ENCODE measurements around the gene HRC.
"Not testable (repeated sequence)": the region's sequence is repeated elsewhere in the genome, so short reads cannot be mapped to it uniquely, and the experiment has no call there.

Gene HRC

DNA sequence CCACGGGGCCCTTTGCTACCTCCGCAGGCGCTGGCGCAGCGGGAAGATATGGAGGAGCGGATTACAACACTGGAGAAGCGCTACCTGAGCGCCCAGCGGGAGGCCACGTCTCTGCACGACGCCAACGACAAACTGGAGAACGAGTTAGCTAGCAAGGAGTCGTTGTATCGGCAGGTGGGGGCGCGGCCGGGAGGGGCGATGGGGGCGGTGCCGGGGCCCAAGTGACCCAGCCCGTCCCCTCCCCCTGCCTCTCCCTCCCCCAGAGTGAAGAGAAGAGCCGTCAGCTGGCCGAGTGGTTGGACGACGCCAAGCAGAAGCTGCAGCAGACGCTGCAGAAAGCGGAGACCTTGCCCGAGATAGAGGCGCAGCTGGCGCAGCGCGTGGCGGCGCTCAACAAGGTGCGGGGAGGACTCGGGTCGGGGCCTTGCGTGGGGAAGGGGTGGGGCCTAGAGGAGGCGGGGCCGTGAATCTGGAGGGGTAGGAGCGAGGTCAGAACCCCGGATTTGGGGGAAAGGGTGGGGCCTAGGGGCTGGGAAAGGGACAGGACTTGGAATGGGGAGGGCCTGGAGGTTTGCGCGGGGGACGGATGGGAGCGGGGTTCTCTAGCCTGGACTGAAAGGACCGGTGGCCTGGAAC lies 22.1 kb downstream of the HRC start:
- no peak for DNase-seq

DNA sequence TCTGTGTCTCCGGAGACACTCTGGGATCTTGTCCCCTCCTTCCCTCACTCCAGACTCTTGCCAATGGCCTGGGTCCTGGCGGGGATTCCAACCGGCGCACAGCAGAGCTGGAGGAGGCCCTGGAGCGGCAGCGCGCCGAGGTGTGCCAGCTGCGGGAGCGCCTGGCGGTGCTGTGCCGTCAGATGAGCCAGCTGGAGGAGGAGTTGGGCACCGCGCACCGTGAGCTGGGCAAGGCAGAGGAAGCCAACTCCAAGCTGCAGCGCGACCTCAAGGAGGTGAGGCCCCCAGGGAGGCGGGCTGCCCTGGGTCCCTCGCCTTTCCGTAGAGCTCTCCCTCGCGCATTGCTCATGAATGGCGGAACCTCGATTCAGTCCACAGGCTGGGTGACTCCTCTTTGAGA lies 24.9 kb downstream of the HRC start:
- DNase-seq = no peak

DNA sequence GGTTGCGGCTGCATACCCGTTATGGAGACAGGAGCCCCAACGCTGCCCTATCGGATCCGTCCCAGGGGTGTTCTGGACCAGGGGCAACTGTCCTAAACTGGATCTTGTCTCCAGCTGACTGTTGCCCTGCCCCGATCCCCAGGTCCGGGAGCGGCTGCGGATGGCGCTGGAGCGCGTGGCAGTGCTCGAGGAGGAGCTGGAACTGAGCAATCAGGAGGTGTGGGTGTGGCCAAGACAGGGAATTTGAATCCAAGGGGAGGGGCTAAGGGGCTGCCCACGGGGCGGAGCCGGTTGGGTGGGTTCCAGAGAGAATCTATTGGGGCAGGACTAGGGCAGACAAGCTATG lies 26.0 kb downstream of the HRC start:
- no peak for DNase-seq

DNA sequence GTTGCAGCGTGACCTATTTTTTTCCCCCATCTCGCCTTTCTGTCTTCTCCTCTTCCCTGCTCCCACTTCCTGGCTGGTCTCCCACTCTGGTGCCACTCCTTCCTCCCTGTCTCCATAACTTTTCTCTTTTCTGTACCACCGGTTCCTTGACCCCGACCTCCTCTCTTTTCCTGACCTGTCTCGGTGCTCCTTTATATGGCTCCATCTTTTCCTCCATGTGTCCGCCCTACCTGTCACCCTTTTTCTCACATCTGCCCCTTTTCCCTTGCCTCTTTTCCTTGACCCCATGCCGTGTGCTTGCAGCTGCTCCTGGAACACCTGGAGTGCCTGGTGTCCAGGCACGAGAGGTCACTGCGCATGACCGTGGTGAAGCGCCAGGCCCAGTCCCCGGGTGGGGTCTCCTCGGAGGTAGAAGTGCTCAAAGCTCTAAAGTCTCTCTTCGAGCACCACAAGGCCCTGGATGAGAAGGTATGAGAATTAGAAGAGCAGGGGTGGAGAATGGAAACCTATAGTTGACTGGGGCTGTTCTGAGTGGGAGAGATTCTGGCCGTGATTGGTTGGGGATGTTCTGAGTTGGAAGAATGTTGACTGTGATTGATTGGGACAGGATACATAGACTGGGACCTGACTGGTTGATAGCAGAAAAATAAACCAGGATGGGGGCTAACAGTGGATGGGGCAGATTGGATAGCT lies 26.5 kb downstream of the HRC start:
- DNase-seq = no peak

DNA sequence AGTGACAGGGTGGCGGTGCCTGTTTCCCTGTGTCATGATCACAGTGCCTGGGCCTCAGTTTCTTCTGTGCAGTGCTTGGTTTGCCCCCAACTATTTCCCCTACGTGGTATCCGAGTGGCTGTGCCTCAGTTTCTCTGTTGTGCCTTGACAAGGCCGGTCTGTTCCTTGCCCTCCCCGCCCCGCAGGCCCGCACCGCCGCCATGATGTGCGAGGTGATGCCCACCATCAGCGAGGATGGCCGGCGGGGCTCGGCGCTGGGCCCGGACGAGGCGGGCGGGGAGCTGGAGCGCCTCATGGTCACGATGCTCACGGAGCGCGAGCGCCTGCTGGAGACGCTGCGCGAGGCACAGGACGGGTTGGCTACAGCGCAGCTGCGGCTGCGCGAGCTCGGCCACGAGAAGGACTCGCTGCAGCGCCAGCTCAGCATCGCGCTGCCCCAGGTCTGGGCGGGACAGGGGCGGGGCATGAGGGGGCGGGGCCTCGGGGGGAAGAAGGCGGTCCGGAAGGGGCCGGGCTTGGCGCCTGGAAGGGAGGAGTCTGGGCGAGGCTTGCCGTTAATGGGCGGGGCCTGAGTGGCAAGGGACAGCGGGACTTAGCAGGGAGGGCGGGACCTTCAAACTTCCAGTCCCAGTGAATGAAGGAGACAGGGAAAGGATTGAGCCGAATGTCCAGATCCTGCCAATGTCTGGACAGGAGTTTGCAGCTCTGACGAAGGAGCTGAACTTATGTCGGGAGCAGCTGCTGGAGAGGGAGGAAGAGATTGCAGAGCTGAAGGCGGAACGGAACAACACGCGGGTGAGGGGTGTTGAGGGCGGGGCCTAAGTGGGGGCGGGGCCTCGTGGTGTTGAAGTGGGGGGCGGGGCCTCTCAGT lies 27.3 kb downstream of the HRC start:
- DNase-seq = peak; percentile 95

DNA sequence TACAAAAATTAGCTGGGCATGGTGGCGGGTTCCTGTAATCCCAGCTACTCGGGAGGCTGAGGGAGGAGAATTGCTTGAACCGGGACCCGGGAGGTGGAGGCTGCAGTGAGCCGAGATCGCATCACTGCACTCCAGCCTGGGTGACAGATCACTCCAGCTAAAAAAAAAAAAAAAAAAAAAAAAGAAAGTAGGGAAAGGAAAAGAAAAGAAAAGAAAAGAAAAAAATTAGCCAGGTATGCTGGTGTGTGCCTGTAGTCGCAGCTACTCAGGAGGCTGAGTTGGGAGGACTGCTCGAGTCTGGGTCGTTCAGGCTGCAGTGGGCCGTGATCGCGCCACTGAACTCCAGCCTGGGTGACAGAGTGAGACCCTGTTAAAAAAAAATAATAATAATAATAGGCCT lies 28.0 kb downstream of the HRC start:
- not testable (repeated sequence) for DNase-seq

DNA sequence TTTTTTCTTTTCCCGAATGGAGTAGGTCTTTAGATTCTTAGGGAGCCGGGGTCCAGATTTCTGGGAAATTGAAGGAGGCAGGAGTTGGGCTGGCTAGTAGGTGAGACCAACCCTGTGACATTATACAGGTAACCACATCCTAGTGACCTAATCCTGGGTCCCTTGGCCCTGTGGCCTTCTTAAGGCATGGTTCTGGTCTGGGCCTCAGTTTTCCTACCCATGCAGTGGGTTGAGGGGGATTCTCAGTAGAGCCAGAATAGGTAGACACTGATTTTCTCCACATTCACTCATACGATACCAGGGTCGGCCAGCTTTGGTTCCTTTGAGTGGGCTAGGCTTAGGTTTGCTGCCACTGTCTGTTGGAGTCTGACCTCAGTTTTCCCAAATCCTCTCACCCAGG lies 28.6 kb downstream of the HRC start:
- no peak for DNase-seq

DNA sequence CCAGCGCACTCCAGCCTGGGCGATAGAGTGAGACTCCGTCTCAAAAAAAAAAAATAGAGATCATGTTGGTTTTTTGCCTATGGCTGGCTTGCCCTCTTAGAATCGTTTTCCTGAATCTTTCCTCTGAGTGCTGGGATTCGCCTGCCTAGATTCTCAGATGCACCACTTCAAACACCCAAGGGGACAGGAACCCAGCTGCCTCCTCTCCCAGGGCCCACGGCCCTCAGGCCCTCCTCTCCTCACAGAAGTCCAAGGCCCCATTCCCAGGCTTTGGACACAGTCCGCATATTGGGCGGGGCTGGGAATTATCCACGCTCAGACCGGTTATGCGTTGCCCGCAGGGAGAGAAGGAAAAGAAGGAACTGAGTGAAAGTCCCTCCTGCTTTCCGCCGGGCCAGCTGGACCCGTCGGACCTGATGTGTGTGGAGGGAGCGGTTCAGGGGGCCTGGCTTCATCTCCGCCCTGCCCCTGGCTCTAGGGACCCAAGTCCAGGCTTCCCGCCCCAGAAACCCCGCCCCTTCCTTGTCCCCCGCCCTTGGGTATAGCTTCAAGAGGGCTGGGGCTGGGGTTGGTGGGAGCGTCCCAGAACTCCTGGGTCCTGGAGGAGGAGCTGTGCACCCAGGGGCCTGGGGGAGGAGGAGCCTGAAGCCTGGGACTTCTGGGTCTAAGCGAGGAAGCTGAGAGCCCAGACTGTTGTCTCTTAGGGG lies 30.0 kb downstream of the HRC start:
- no peak for DNase-seq

DNA sequence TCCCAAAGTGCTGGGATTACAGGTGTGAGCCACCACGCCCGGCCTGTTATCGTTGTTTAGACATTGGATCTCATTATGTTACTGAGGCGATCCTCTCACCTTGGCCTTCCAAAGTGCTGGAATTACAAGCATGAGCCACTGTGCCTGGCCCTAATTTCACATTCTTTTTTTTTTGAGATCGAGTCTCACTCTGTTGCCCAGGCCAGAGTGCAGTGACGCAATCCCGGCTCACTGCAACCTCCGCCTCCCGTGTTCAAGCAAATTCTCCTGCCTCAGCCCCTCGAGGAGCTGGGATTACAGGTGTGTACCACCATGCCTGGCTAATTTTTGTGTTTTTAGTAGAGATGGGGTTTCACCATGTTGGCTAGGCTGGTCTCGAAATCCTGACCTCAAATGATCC lies 31.9 kb downstream of the HRC start:
- not testable (repeated sequence) for DNase-seq

DNA sequence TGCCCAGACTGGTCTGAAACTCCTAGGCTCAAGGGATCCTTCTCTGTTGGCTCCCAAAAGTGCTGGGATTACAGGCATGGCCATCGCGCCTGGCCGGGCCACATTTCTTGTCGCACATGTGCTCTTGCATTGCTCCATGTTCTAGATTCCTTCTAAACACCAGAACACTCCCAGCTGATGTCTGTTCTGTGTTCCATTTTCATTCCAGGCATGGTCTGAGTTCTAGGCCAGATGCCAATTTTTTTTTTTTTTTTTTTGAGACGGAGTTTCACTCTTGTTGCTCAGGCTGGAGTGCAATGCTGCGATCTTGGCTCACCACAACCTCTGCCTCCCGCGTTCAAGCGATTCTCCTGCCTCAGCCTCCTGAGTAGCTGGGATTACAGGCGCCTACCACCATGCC lies 33.4 kb downstream of the HRC start:
- not testable (repeated sequence) for DNase-seq

DNA sequence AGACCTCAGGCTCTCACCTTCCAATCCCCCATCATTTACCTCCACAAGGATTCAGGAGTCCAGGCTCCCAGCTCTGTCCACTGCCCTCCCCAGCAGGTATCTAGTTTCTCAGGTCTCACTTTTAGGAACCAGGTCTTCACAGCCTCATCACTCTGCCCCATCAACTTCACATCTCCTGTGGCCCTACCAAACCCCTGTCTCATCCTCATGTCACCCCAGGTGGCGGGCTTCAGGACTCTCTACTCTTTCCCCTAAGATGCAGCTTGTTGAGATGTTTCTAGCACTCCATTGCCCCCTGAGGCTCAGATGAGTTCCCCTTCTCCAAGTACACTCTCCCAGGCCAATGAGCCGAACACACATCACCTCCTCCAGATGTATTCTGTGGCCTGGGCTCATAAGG lies 34.3 kb downstream of the HRC start:
- no peak for DNase-seq

DNA sequence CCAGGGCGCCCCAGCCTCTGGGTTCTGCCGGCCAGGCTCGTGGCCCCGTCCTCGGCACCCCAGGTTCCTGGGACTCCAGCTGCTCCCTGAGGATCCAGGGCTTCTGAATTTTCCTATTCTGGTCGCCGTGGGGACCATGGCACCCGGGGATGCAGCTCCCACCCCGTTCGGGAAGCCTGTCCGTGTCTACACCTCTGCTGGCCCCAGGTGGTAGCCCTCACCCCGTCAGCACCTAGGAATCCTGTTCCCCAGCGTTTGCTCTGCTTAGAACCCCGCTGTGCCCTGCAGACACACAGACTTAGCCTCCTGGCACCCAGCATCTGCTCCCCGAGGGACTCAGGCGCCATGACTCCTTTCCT lies 34.9 kb downstream of the HRC start:
- DNase-seq = no peak

DNA sequence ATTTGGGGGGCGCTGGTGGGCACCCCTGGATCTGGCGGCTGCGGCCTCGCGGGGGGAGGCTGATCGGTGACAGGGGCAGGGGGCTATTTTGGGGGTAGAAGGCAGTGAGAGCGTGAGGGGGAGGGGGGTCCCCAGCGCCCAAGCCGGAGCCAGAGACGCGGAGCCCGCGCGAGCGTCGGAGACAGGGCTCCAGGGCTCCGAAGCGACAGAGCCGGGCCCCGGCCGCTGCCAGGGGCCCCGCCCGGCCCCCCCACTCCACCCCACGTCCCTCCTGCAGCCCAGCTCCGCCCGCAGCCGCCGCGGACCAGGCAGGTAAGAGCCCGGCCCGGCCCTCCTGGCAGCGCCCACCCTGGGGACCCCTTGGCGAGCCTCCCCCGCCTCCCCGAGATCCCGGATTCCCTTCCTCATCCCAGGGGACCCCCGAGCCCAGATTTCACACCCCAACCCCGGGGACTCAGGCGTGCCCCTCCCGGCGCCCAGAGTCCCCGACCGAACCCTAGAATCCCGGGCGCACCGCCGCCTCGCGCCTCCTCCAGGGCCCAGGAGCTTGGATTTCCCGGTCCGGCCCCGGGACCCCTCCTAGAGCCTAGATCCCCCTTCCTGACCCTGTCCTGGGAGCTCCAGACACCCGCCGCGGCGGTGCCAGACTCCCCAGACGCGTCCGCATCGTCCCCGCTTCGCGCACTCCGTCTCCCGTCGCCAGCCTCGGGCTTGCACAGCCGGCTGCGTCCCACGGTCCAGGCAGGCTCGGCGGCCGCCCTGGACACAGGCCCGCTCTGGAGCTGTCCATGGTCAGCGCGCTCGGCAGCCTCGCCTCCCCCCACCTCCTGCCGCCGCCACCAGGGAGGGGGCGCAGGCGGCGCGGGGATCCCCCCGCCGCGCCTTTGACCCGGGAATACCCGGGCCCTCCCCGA lies 35.5 kb downstream of the HRC start, which contains the start of gene PPFIA3:
PPFIA3 (plus strand) TSS at position 134 of the 914 bp plus-strand sequence. CDS start 8,330 bp downstream, outside the sequence.
- DNase-seq = peak; percentile 69

DNA sequence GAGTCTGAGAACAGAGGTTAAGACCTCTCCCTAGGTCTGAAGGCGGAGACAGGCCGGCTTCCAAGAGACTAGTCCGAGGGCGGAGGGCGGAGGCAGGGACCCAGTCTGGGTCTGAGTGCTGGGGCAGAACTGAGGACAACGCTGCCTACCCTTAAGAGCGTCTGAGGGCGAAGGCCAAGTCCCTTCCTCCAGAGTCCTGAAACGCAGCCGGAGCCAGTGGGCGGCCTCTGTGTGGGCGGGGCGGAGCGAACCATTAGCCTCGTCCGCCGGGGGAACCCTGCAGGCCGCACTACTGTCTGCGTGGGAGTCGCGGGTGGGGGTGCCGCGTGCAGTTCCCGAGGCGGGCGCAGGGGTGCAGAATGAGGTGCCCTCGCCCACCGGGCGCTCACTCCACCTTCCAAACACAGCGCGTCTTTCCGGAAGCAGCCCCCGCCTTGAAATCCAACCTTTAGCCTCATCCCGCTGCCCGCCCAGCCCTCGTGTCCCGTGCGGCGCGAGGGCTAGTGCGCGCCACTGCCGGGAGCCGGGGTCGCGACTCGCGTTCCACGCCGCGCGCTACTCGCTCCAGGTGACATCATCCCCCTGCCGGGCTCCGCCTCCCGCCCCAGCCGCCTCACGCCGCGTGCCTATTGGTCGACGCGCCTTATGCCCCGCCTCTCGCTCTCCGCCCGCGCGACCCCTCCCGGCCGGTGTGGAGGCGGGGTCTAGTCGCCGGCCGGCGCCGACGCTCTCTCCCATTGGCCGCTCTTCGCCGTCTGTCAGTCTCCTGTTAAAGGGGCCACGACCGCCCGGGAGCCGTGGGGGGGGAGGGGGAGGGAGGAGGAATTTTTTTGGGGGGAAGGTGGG lies 36.4 kb downstream of the HRC start, which contains the start of gene C19orf73:
C19orf73 (minus strand) TSS at position 579 of the 846 bp plus-strand sequence; CDS start at position 458, 121 bp downstream.
- DNase-seq = peak; percentile 96

DNA sequence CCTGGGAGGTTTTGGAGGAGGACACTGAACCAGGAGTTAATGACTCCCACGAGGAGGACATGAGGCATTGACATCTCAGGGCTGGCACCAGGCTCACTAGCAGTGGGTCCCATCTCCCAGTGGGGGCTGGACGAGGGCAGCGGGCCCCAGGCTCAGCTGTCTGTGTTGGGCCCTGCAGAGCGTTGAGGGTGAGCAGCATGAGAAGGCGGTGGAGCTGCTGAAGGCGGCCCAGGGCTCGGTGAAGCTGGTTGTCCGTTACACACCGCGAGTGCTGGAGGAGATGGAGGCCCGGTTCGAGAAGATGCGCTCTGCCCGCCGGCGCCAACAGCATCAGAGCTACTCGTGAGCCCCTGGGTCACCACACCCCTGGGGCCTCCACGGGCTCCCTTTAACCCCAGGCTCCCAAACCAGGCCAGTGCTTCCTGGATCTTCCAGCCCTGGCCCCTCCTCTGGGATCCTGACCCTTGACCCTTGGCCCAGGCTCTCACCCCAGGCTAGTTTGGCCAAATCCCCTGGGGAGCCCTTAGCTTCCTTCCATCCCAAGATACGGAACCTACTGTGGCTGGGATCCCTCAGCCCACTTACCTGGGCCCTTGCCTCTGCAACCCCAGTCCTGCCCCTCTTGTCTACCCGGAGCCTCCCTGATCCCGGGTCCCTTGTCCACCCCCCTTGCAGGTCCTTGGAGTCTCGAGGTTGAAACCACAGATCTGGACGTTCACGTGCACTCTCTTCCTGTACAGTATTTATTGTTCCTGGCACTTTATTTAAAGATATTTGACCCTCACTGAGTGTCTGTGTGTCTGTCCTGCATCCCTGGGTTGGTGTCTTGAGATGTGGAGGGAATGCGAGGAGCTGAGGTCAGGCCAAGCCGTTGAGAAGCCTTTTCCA lies 37.3 kb downstream of the HRC start:
- no peak for DNase-seq

DNA sequence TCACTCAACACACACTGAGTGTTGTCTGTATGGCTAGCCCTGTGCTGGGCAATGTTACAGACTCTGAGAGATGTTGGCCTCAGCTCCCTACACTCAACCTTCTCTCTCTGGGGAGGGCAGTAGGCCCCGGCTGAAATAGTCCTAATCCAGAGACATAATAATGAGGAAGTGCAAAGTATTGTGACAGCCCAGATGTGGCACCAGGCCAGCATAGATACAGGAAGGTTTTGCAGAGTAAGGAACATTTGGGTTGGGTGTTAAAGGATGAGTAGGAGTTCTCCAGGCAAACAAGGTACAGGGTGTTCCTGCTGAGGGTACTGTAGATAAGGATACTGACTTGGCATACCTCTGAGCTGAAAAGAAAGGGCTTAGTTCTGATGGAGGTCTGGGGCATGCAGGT lies 38.7 kb downstream of the HRC start:
- DNase-seq = no peak

DNA sequence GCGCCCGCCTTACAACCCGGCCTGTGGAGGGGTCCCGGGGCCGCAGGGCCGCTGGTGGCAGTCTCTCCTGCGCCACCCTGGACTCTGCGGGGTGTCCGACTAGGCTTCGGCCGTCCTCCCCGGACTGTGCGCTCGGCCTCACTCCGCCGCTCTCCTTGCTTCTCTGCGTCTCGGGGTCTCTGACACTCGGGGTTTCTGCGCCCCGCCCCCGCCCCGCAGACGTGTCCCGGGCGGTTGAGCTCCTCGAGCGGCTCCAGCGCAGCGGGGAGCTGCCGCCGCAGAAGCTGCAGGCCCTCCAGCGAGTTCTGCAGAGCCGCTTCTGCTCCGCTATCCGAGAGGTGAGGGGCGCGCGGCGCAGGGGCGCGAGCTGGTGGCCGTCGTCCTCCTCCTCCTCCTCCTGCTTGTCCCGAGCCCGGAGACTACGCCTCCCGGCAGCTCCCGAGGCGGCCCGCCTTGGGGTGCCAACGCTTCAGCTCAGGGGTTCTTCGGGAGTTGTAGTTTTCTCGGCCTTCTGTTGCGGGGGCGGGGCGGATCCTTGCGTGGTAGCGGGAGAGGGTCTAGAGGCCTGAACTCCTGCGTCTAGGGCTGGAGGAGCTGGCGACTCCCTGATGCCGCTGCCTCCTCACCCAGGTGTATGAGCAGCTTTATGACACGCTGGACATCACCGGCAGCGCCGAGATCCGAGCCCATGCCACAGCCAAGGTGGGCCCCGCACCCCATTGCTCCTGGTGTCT lies 40.4 kb downstream of the HRC start:
- DNase-seq = peak; percentile 78

DNA sequence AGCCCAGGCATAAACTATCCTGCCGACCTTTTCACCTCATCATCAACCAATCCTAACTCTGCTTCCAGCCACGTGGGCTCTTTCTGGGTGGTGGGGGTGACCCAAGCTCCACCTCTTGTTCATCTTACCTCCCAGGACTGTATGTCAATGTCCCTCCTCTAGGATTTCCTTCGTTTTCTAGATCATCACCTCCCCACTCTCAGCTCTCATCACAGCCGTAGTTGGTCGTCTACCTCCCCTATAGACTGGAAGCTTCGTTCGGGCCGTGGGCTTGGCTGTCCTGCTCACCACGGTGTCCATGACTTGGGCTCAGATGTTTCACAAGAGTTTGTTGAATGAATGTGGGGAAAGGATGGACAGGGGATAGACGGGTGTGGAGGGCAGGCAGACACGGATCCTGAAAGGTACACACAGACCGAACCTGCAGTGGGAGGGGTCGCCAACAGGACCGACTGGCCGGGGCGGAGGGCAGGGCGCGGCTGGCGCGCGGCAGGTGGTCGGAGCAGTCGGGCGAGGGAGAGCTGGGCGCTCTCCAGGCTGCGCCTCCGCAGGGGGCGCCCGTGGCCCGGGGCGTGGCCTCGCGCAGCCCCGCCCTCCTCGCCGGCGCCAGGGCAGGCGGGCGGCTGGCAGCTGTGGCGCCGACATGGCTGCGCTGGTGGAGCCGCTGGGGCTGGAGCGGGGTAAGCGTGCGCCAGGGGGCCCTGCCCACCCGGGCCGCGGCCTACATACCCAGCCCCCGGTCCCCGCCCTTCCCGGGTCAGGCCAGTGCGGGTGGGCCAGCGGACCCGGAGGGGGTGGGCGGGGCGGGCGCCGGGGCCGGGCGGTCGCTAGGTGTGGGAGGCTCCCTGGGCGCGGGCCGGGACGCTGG lies 41.2 kb downstream of the HRC start, which contains the start of gene LIN7B:
LIN7B (plus strand) TSS at position 609 of the 868 bp plus-strand sequence; CDS start at position 644, 35 bp downstream.
- DNase-seq = peak; percentile 88
